ENCODE results near the gene LOC101059915.
"Not testable (repeated sequence)": the region's sequence is repeated elsewhere in the genome, so short reads cannot be mapped to it uniquely, and the experiment has no call there.

LOC101059915 gene

GRCh38 chrX:71638409-71638808 lies 28.9 kb upstream of the LOC101059915 start:
- no peak for DNase-seq (ENCODE audit: extremely low read depth in 1 of 2, low read depth in 1 of 2)

GRCh38 chrX:71640002-71640401 lies 27.3 kb upstream of the LOC101059915 start:
- DNase-seq (ENCODE audit: extremely low read depth in 1 of 2, low read depth in 1 of 2): no peak

GRCh38 chrX:71644406-71644805 lies 22.9 kb upstream of the LOC101059915 start:
- not testable (repeated sequence) for DNase-seq (ENCODE audit: extremely low read depth in 1 of 2, low read depth in 1 of 2)

GRCh38 chrX:71650333-71650969 lies 16.9 kb upstream of the LOC101059915 start:
- DNase-seq (ENCODE audit: extremely low read depth in 1 of 2, low read depth in 1 of 2): no peak

- DNase-seq (ENCODE audit: extremely low read depth in 1 of 2, low read depth in 1 of 2): no peak
Observed at GRCh38 chrX:71652405-71652804, 14.9 kb upstream of the LOC101059915 start.

- DNase-seq (ENCODE audit: extremely low read depth in 1 of 2, low read depth in 1 of 2): no peak
Observed at GRCh38 chrX:71653344-71653743, 14.0 kb upstream of the LOC101059915 start.

GRCh38 chrX:71657267-71657666 lies 10.1 kb upstream of the LOC101059915 start:
- no peak for DNase-seq (ENCODE audit: extremely low read depth in 1 of 2, low read depth in 1 of 2)

GRCh38 chrX:71659342-71659741 lies 8.0 kb upstream of the LOC101059915 start:
- no peak for DNase-seq (ENCODE audit: extremely low read depth in 1 of 2, low read depth in 1 of 2)

GRCh38 chrX:71659959-71660358 lies 7.4 kb upstream of the LOC101059915 start:
- DNase-seq (ENCODE audit: extremely low read depth in 1 of 2, low read depth in 1 of 2): no peak

- DNase-seq (ENCODE audit: extremely low read depth in 1 of 2, low read depth in 1 of 2): no peak
Observed at GRCh38 chrX:71660562-71661416, 6.6 kb upstream of the LOC101059915 start.

- DNase-seq (ENCODE audit: extremely low read depth in 1 of 2, low read depth in 1 of 2): no peak
Observed at GRCh38 chrX:71661919-71662318, 5.4 kb upstream of the LOC101059915 start.

- DNase-seq (ENCODE audit: extremely low read depth in 1 of 2, low read depth in 1 of 2): not testable (repeated sequence)
Observed at GRCh38 chrX:71662654-71663053, 4.7 kb upstream of the LOC101059915 start.

- DNase-seq (ENCODE audit: extremely low read depth in 1 of 2, low read depth in 1 of 2): peak; percentile 43 to 69
Observed at GRCh38 chrX:71663238-71663637, 4.1 kb upstream of the LOC101059915 start.

- peak in 1 of 2 donors; percentile 9 for DNase-seq (ENCODE audit: extremely low read depth in 1 of 2, low read depth in 1 of 2)
Observed at GRCh38 chrX:71664202-71664601, 3.1 kb upstream of the LOC101059915 start.

GRCh38 chrX:71664889-71665491 lies 2.4 kb upstream of the LOC101059915 start:
- DNase-seq (ENCODE audit: extremely low read depth in 1 of 2, low read depth in 1 of 2): no peak

GRCh38 chrX:71665747-71666146 lies 1.6 kb upstream of the LOC101059915 start:
- no peak for DNase-seq (ENCODE audit: extremely low read depth in 1 of 2, low read depth in 1 of 2)

- DNase-seq (ENCODE audit: extremely low read depth in 1 of 2, low read depth in 1 of 2): no peak
Observed at GRCh38 chrX:71666240-71667223, 814 bp upstream of the LOC101059915 start.

GRCh38 chrX:71668248-71668595 lies 876 bp downstream of the LOC101059915 start:
- no peak for DNase-seq (ENCODE audit: extremely low read depth in 1 of 2, low read depth in 1 of 2)

- no peak for DNase-seq (ENCODE audit: extremely low read depth in 1 of 2, low read depth in 1 of 2)
Observed at GRCh38 chrX:71669492-71669891, 2.1 kb downstream of the LOC101059915 start.

- DNase-seq (ENCODE audit: extremely low read depth in 1 of 2, low read depth in 1 of 2): not testable (repeated sequence)
Observed at GRCh38 chrX:71669947-71670346, 2.6 kb downstream of the LOC101059915 start.

Measured in stimulated activated CD8-positive, alpha-beta memory T cell treated with anti-CD3 and anti-CD28 coated beads, Interleukin-7, amount 100 ng/mL, for 48 hours (primary cell).